Glutamatergic neuron (in vitro differentiated cells): ENCODE data around the gene ATP2C2. TPM values are rescaled to one million over a fixed set of nuclear protein-coding genes. Genes with fewer than 3 reads are reported as not detected.
A peak's percentile ranks its signal among the peaks of the same experiment; 100 is the strongest.
"Not testable (repeated sequence)": the region's sequence is repeated elsewhere in the genome, so short reads cannot be mapped to it uniquely, and the experiment has no call there.

Experiments used
- DNase-seq: peaks from one replicate; pipeline ENCODE4 v3.0.0; 2022
- H3K27ac Mint-ChIP-seq: one replicate; pipeline ENCODE4 v1.8.0; 2020; ENCODE audit warnings: mild to moderate bottlenecking, mixed read lengths, inconsistent platforms; ENCODE audit not compliant: unreplicated experiment
- H3K27me3 Mint-ChIP-seq: one replicate; pipeline ENCODE4 v1.8.0; 2020; ENCODE audit warnings: mild to moderate bottlenecking, moderate library complexity, mixed read lengths, inconsistent platforms; ENCODE audit not compliant: unreplicated experiment
- H3K36me3 Mint-ChIP-seq: one replicate; pipeline ENCODE4 v1.8.0; 2020; ENCODE audit warnings: mild to moderate bottlenecking, mixed read lengths, inconsistent platforms; ENCODE audit not compliant: unreplicated experiment
- H3K4me1 Mint-ChIP-seq: one replicate; pipeline ENCODE4 v1.8.0; 2020; ENCODE audit warnings: mild to moderate bottlenecking, low read depth, mixed read lengths, inconsistent platforms; ENCODE audit not compliant: unreplicated experiment
- H3K4me3 Mint-ChIP-seq: one replicate; pipeline ENCODE4 v1.8.0; 2020; ENCODE audit warnings: mild to moderate bottlenecking, mixed read lengths, inconsistent platforms; ENCODE audit not compliant: unreplicated experiment
- H3K9me3 Mint-ChIP-seq: one replicate; pipeline ENCODE4 v1.8.0; 2020; ENCODE audit warnings: mild to moderate bottlenecking, moderate library complexity, mixed read lengths, inconsistent platforms; ENCODE audit not compliant: unreplicated experiment
- CTCF ChIP-seq: fragments of 200-600 bp; sonication (generic); IDR thresholded peaks from one replicate; pipeline ENCODE4 v1.5.0; 2021; ENCODE audit not compliant: partially characterized antibody, unreplicated experiment
- total RNA-seq: library from RNA; stranded (reverse); fragmentation: NEBNext Ultra II Directional; extraction: Animal tissue kit (Norgen Biotek cat#: 25700); gene quantifications from one replicate; pipeline ENCODE4 v1.2.1, GENCODE V29; 2021; ENCODE audit not compliant: unreplicated experiment

The ATP2C2 gene
- total RNA-seq, 1 donor from 2014 or later, result not detected

- no peak for TF ChIP-seq CTCF
- Mint-ChIP-seq H3K27me3 (peaks cover 14% of the 10 kb centered on the region), H3K36me3 (peaks cover 21% of the 10 kb centered on the region), H3K27ac (no peak overlapping the region), H3K4me3 (no peak overlapping the region), H3K9me3 (peaks cover 21% of the 10 kb centered on the region), H3K4me1 (peaks cover 7% of the 10 kb centered on the region)
- no peak for DNase-seq
Measured at GRCh38 chr16:84334058-84334457, 34.3 kb upstream of the ATP2C2 start.

GRCh38 chr16:84334482-84334881 lies 33.9 kb upstream of the ATP2C2 start:
- no peak overlapping the region for H3K4me3 Mint-ChIP-seq

GRCh38 chr16:84337236-84337635 lies 31.1 kb upstream of the ATP2C2 start:
- not testable (repeated sequence) for H3K27ac Mint-ChIP-seq, DNase-seq, H3K4me3 Mint-ChIP-seq
- Mint-ChIP-seq H3K27me3 (peaks cover 18% of the 10 kb centered on the region), H3K36me3 (peaks cover 21% of the 10 kb centered on the region), H3K4me1 (peaks cover 13% of the 10 kb centered on the region), H3K9me3 (peaks cover 30% of the 10 kb centered on the region)

More at GRCh38 chr16:84334482-84334881, 33.9 kb upstream of the ATP2C2 start:
- Mint-ChIP-seq H3K9me3 (peaks cover 25% of the 10 kb centered on the region), H3K27ac (no peak overlapping the region), H3K36me3 (peaks cover 21% of the 10 kb centered on the region), H3K27me3 (peaks cover 18% of the 10 kb centered on the region), H3K4me1 (peaks cover 9% of the 10 kb centered on the region)
- DNase-seq, result no peak
- TF ChIP-seq CTCF, result no peak

- H3K4me1 Mint-ChIP-seq, result peaks cover 13% of the 10 kb centered on the region
- H3K27ac Mint-ChIP-seq, result peak overlapping the region; percentile 95
Measured at GRCh38 chr16:84339311-84339710, 29.0 kb upstream of the ATP2C2 start.

GRCh38 chr16:84339766-84340165 lies 28.6 kb upstream of the ATP2C2 start:
- Mint-ChIP-seq H3K27me3 (peaks cover 13% of the 10 kb centered on the region), H3K36me3 (peaks cover 21% of the 10 kb centered on the region), H3K4me1 (peaks cover 13% of the 10 kb centered on the region), H3K9me3 (peaks cover 25% of the 10 kb centered on the region), H3K27ac (peak overlapping the region; percentile 95), H3K4me3 (peak overlapping the region; percentile 58)
- TF ChIP-seq CTCF, result no peak
- no peak for DNase-seq

More at GRCh38 chr16:84339311-84339710, 29.0 kb upstream of the ATP2C2 start:
- peak overlapping the region; percentile 58 for H3K4me3 Mint-ChIP-seq
- H3K36me3 Mint-ChIP-seq, result peaks cover 21% of the 10 kb centered on the region
- peaks cover 13% of the 10 kb centered on the region for H3K27me3 Mint-ChIP-seq
- DNase-seq, result peak; percentile 64
- peaks cover 25% of the 10 kb centered on the region for H3K9me3 Mint-ChIP-seq
- no peak for TF ChIP-seq CTCF
